Kidney (tissue), 14 donors: ENCODE measurements around the gene DISP3. TPM values are rescaled to one million over a fixed set of nuclear protein-coding genes. Genes with fewer than 3 reads are reported as not detected.

Experiments
- DNase-seq, 5 donors: peaks; one replicate each; pipeline ENCODE4 v3.0.0-alpha.2; 2013 to 2020
- FAIRE-seq: peaks from 2 replicates; lab custom pipeline; 2012; peaks lifted over from hg19 to GRCh38; lab: Jason Lieb, UNC
- H3K27ac ChIP-seq, 2 donors: one replicate each; pipeline ENCODE4 v1.7.0; 2013; ENCODE audit warnings: low read depth in 2 of 2, low read length in 2 of 2, inconsistent platforms in 1 of 2
- H3K27me3 ChIP-seq: one replicate; pipeline ENCODE4 v1.7.1; 2013; ENCODE audit warnings: low read length, inconsistent platforms; ENCODE audit not compliant: control insufficient read depth, insufficient read depth
- H3K36me3 ChIP-seq, 3 donors: one replicate each; pipeline versions ENCODE4 v1.7.0 to v1.7.1; 2013; ENCODE audit warnings: low read length in 3 of 3, control low read depth in 1 of 3, inconsistent platforms in 1 of 3; ENCODE audit not compliant: insufficient read depth in 3 of 3, control insufficient read depth in 2 of 3
- H3K4me1 ChIP-seq, 3 donors: one replicate each; pipeline versions ENCODE4 v1.7.0 to v1.7.1; 2013; ENCODE audit warnings: low read length in 3 of 3, inconsistent platforms in 1 of 3, low read depth in 1 of 3; ENCODE audit not compliant: control insufficient read depth in 2 of 3, insufficient read depth in 2 of 3
- H3K4me3 ChIP-seq, 3 donors: one replicate each; pipeline versions ENCODE4 v1.7.0 to v1.8.1; 2013; ENCODE audit warnings: low read length in 3 of 3, control low read depth in 1 of 3, inconsistent platforms in 1 of 3
- H3K9ac ChIP-seq, 3 donors: one replicate each; pipeline versions ENCODE4 v1.7.0 to v1.7.1; 2013; ENCODE audit warnings: low read length in 3 of 3, control low read depth in 1 of 3, inconsistent platforms in 1 of 3
- H3K9me3 ChIP-seq, 3 donors: one replicate each; pipeline versions ENCODE4 v1.7.0 to v1.7.1; 2013; ENCODE audit warnings: low read length in 3 of 3, control low read depth in 1 of 3, inconsistent platforms in 1 of 3; ENCODE audit not compliant: control insufficient read depth in 2 of 3, insufficient read depth in 1 of 3
- intact Hi-C: fragments of 100-400 bp; cut with DNase I; formaldehyde crosslinking; loops from one replicate; pipeline ENCODE4 v1.11.1; 2022
- polyA plus RNA-seq: library from polyadenylated mRNA; stranded (reverse); fragments of 350-450 nt; fragmentation: Illumina TruSeq; extraction: RNeasy Lipid Tissue Mini Kit (QIAGEN cat#74804); gene quantifications from one replicate; pipeline ENCODE4 v1.2.3, GENCODE V29; 2014; ENCODE audit warnings: low read depth, low replicate concordance; ENCODE audit not compliant: insufficient read depth
- total RNA-seq: library from RNA; stranded (reverse); fragmentation: NEBNext Ultra II Directional; extraction: Animal tissue kit (Norgen Biotek cat#: 25700); gene quantifications from one replicate; pipeline ENCODE4 v1.2.1, GENCODE V29; 2021
- TF ChIP-seq, protein P1 (sequence below): IDR thresholded peaks from 3 replicates; pipeline ENCODE4 v1.5.1; 2012; ENCODE audit warnings: mild to moderate bottlenecking, moderate library complexity, borderline replicate concordance; ENCODE audit not compliant: insufficient read depth; ENCODE audit errors: extremely low read depth
- donor health status: control.
- donor health status: control.
- donor health status: control.
- donor health status: control.
- donor health status: control.
- donor health status: DM: yes; HTN: yes; CAD: no.
- donor health status: Normal renal cell carcinoma (clear cell type).

The DISP3 gene
- total and polyA plus RNA-seq, 2 donors from 2014 or later: 0.19 TPM; not detected in 1

DNA sequence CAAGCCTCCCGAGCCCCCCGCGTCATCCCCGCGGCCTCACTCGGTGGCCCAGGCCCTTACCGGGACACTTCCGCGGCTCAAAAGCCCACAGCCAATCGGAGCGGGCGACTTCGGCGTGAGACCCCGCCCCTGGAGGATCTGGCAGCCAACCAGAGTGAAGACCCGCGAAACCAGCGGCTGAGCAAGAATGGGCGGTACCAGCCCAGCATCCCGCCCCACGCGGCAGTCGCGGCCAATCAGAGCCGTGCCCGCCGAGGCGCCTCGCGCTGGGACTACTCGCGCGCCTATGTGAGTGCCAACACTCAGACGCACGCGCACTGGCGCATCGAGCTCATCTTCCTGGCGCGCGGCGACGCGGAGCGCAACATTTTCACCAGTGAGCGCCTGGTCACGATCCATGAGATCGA is 22.5 kb downstream of the DISP3 start:
- Histone ChIP-seq H3K27me3 (no peaks in the 10 kb centered on the region), H3K9ac (no peak overlapping the region), H3K4me3 (no peak overlapping the region), H3K36me3 (no peaks in the 10 kb centered on the region), H3K27ac (no peak overlapping the region), H3K9me3 (peaks cover 0 to 18% (median 3%) of the 10 kb centered on the region in 3 donors), H3K4me1 (no peaks in the 10 kb centered on the region)
- intact Hi-C loops: no loop called here
- FAIRE-seq: no peak
- TF ChIP-seq, protein P1, sequence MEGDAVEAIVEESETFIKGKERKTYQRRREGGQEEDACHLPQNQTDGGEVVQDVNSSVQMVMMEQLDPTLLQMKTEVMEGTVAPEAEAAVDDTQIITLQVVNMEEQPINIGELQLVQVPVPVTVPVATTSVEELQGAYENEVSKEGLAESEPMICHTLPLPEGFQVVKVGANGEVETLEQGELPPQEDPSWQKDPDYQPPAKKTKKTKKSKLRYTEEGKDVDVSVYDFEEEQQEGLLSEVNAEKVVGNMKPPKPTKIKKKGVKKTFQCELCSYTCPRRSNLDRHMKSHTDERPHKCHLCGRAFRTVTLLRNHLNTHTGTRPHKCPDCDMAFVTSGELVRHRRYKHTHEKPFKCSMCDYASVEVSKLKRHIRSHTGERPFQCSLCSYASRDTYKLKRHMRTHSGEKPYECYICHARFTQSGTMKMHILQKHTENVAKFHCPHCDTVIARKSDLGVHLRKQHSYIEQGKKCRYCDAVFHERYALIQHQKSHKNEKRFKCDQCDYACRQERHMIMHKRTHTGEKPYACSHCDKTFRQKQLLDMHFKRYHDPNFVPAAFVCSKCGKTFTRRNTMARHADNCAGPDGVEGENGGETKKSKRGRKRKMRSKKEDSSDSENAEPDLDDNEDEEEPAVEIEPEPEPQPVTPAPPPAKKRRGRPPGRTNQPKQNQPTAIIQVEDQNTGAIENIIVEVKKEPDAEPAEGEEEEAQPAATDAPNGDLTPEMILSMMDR: no peak
- DNase-seq: peak; percentile 18 to 78 (median 47)

DNA sequence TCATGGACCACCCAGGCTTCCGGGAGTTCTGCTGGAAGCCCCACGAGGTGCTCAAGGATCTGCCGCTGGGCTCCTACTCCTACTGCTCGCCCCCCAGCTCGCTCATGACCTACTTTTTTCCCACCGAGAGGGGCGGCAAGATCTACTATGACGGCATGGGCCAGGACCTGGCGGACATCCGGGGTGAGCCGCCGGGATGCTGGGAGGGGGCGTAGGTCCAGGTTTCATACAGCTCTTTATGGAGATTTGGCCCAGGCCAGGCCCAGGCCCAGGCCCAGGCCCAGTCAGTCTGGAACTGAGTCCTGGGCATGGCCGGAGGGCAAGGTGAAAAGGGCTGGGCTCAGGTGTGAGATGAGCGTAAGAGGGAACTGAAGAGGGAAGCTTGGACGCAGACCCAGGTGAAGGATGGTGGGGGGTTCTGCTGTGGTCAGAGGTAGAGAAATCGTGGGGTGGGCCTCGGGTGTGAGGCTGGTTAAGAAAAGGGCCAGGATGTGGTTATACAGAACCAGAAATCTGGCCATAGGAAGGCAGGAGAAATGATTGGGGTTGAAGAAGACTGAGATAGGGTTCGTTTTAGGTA is 23.0 kb downstream of the DISP3 start:
- FAIRE-seq (no peak), DNase-seq (no peak)
- no peaks in the 10 kb centered on the region for H3K27me3 ChIP-seq
- intact Hi-C loops: no loop called here
- no peaks in the 10 kb centered on the region for H3K36me3 ChIP-seq
- TF ChIP-seq, protein P1: no peak
- no peaks in the 10 kb centered on the region for H3K4me1 ChIP-seq
- peaks cover 0 to 22% (median 3%) of the 10 kb centered on the region in 3 donors for H3K9me3 ChIP-seq
- H3K27ac ChIP-seq: no peak overlapping the region
- H3K9ac ChIP-seq: no peak overlapping the region
- H3K4me3 ChIP-seq: no peak overlapping the region

DNA sequence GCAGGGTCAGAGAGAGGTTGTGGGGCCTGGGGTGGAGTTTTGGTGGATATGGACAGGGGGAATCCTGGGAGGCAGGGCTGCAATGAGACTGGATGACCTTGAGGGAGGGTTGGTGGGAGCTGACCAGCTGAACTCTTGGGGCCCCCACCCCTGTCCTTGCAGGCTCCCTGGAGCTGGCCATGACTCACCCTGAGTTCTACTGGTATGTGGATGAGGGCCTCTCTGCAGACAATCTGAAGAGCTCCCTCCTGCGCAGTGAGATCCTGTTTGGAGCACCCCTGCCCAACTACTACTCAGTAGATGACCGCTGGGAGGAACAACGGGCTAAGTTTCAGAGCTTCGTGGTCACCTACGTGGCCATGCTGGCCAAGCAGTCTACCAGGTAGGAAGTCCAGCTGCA is 23.6 kb downstream of the DISP3 start:
- intact Hi-C loops: no loop called here

More for the DNA sequence above, 23.6 kb downstream of the DISP3 start:
- no peaks in the 10 kb centered on the region for H3K36me3 ChIP-seq
- H3K27me3 ChIP-seq: no peaks in the 10 kb centered on the region
- H3K27ac ChIP-seq: no peak overlapping the region
- peaks cover 0 to 23% (median 3%) of the 10 kb centered on the region in 3 donors for H3K9me3 ChIP-seq
- TF ChIP-seq, protein P1: no peak
- H3K4me1 ChIP-seq: no peaks in the 10 kb centered on the region
- no peak overlapping the region for H3K9ac ChIP-seq
- no peak for FAIRE-seq
- no peak for DNase-seq
- H3K4me3 ChIP-seq: no peak overlapping the region
